WI38 (cell line): ENCODE results near the gene MUC4.
"Not testable (repeated sequence)": the region's sequence is repeated elsewhere in the genome, so short reads cannot be mapped to it uniquely, and the experiment has no call there.

Source experiments
- H3K4me3 ChIP-seq: 2 replicates; pipeline ENCODE4 v1.5.1; 2011; ENCODE audit warnings: low read depth, mild to moderate bottlenecking, control low read depth, low read length
- CTCF ChIP-seq: IDR thresholded peaks from 2 replicates; pipeline ENCODE4 v1.5.1; 2012; ENCODE audit warnings: low read depth, mild to moderate bottlenecking, control low read depth, low read length

The MUC4 gene

DNA sequence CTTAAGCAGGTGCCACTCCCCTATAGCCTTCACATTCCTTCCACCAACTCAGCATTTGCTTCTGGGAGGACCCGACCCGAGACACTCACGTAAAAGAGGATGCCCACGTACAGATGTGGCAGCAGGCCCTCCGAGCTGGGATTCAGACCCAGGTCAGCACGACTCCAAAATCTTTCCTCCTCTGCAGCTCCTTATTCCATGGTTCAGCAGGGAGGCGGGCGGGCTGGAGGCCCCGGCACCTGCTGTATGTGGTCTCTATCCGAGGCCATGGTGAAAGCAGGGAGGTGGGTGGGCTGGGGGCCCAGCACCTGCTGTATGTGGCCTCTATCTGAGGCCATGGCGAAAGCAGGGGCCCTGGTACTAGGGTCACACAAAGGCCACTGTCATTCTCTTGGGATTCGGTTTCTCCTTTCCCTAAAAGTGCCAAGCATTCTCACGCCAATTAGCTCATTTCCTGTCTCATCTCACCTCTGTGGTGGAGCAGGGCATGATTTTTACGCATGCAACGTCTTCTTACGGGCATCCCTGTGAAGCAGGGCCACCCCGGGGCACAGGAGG lies 5.9 kb upstream of the MUC4 start:
- H3K4me3 ChIP-seq, result no peak overlapping the region
- no peak for TF ChIP-seq CTCF

GRCh38 chr3:195816276-195816913 lies 4.7 kb upstream of the MUC4 start:
- not testable (repeated sequence) for H3K4me3 ChIP-seq

DNA sequence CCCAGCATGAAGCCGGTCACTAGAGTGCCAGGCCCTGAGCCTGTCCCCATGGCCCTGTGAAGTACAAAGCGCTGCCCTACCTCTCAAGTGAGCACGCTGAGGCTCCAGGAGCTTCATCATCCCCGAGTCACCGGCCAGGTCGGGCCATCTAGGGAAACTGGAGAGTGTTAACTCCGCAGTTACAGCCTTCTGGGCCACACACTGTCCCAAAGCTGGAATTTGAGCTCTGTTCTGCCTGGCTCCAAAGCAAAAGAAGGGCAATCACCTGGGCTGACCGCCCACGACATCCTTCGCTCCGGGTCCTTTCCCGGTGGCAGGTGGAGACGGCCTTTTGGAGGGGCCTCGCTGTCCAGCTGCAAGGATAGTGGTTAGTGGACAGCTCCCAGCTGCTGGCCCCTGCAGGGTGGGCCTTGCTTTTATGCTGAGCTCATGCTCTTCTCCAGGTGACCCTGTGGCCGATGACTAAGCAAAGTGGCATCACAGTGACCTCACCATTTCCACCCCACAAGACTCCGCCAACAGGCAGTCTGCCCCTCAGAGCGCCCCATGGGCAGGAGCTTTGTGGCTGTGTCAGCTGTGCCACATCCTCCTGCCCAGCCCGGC lies 3.5 kb upstream of the MUC4 start:
- no peak for TF ChIP-seq CTCF
- H3K4me3 ChIP-seq, result no peak overlapping the region

- TF ChIP-seq CTCF, result no peak
Observed at GRCh38 chr3:195813916-195814640, 2.3 kb upstream of the MUC4 start.

GRCh38 chr3:195812366-195812765 lies 637 bp upstream of the MUC4 start:
- TF ChIP-seq CTCF, result no peak
- H3K4me3 ChIP-seq, result no peak overlapping the region

More at GRCh38 chr3:195813916-195814640, 2.3 kb upstream of the MUC4 start:
- no peak overlapping the region for H3K4me3 ChIP-seq

GRCh38 chr3:195810455-195810845 lies 1.3 kb downstream of the MUC4 start:
- H3K4me3 ChIP-seq, result no peak overlapping the region
- TF ChIP-seq CTCF, result no peak

DNA sequence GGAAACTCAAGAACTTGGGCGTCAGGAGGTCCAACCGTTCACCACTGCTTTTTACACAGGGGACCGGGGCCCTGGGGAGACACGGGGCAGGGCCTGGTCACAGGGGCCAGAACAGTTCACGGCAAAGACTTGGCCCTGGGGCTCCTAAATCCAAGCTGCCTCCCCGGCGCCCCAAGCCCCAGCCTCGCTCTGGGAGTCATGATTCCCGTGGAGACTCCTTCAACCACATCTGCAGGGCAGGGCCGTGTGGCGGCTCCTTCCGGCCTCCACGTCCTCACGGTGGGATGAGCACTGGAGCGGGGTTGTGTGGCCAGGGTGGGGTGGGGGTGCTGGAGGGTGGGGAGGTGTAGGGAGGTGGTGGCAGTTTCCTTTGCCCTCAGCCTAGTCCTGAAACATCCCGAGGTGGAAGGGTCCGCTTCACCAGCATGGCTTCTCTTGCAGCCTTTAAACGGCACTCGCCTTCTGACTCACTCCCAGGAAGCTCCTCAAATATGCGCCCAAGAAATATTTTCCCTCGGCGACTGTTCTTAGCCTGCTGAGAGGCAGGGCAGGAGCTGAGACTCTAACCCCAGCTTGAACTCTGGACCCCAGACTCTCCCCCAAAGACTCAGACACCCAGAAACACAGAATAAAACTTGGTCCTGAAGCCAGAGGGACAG lies 1.8 kb downstream of the MUC4 start:
- TF ChIP-seq CTCF, result no peak
- no peak overlapping the region for H3K4me3 ChIP-seq
